Left colon (tissue), 2 donors: Measurements from ENCODE around the gene GAB1. TPM values are rescaled to one million over a fixed set of nuclear protein-coding genes. Genes with fewer than 3 reads are reported as not detected.
"Not testable (repeated sequence)": the region's sequence is repeated elsewhere in the genome, so short reads cannot be mapped to it uniquely, and the experiment has no call there.

Source experiments
- ATAC-seq: fragments of 200-7000 bp; cut with Tn5 transposase; one replicate; pipeline ENCODE4 v1.9.1; 2020; ENCODE audit warnings: mild to moderate bottlenecking, moderate library complexity
- DNase-seq, 2 donors: peaks; one replicate each; pipeline ENCODE4 v3.0.0-alpha.2; 2020
- intact Hi-C, 2 donors: fragments of 100-400 bp; cut with DNase I in 1 of 2; cut with micrococcal nuclease in 1 of 2; formaldehyde crosslinking; loops; one replicate each; pipeline versions ENCODE4 v1.11.2 to v1.14.0; 2022; cut with DNase I, micrococcal nuclease
- total RNA-seq, 2 donors: library from RNA; stranded (reverse); fragmentation: NEBNext Ultra II Directional; extraction: Animal tissue kit (Norgen Biotek cat#: 25700); gene quantifications; one replicate each; pipeline ENCODE4 v1.2.1, GENCODE V29; 2021
- donor health status: DM: no; HTN: no; CAD: no.
- donor health status: DM: yes; HTN: yes; CAD: no.

The GAB1 gene
- total RNA-seq, 2 donors from 2014 or later = 69.0 to 71.1 TPM

DNA sequence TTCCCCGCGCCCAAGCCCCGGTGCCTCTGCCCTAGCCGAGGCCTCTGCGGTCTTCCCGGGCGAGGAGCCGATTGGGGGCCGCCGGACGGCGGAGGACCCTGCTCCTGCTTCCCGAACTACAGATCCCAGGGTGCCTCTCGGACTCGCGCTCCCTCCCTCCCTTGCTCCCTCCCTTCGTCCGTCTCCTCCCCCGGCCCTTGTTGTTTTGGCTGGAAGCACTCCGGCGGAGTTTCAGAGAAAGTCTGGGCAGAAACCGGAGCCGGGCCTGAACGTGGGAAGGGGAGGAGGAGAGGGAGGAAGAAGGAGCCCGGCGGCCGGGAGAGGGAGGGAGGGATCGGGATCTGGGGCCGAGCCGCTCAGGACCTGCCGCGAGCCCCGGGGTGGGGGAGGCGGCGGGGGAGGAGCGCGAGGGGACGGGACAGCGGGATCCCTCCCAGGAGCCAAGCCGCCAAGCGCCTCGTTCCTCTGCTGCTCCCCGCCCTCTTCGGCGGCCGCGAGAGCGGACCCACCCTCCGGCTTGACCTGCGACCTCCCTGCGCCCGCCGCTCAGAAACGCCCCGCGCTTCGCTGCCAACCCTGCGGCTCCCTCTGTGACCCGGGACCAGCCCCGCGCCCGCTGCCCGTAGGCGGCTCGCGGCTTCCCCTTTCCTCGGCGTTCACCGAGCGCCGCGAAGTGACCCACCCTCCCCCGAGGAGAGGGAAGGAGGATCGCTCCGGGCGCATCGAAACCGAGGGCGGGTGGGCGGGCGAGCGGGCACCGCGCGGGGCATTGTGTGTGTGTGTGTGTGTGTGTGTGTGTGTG lies 496 bp upstream of the GAB1 start:
- intact Hi-C loops = loop anchor here in 1 of 2 donors (10.0 kb wide), 1 partner anchor 131 kb away; no protein-coding TSS in a partner anchor
- peak; percentile 82 for ATAC-seq
- DNase-seq = peak; percentile 90 to 91

GRCh38 chr4:143337600-143338287 lies 1.1 kb downstream of the GAB1 start:
- intact Hi-C loops = loop anchor here in 1 of 2 donors (10.0 kb wide), 1 partner anchor 133 kb away; no protein-coding TSS in a partner anchor
- ATAC-seq (peak; percentile 53), DNase-seq (peak; percentile 77 to 83)

GRCh38 chr4:143338313-143338712 lies 1.6 kb downstream of the GAB1 start:
- no peak for DNase-seq
- ATAC-seq = no peak
- intact Hi-C loops = loop anchor here in 1 of 2 donors (10.0 kb wide), 1 partner anchor 134 kb away; no protein-coding TSS in a partner anchor

DNA sequence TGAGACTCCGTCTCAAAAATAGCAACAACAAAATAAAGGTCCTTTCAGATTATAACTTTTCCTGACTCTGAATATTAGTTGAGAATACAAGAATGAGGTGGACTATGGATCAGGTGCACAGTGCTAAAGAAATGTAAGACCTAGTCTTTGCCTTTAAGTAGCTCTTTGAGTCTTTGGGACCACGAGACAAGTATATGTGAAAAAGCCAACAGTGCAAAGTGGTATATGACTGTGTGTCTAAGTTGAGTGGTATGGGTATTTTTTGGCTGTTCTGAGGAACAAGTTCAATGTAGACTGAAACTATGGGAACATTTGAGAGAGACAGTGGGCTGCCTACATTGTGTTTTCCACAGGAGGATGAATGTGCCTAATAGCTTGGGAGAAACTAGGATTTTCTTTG lies 2.8 kb downstream of the GAB1 start:
- ATAC-seq (no peak), DNase-seq (no peak)
- intact Hi-C loops = loop anchor here in 1 of 2 donors (10.0 kb wide), 1 partner anchor 135 kb away; no protein-coding TSS in a partner anchor

- intact Hi-C loops = no loop called here
- no peak for ATAC-seq
- no peak for DNase-seq
Observed at GRCh38 chr4:143341186-143341755, 4.6 kb downstream of the GAB1 start.

GRCh38 chr4:143343276-143343831 lies 6.7 kb downstream of the GAB1 start:
- intact Hi-C loops = no loop called here

GRCh38 chr4:143344041-143344440 lies 7.4 kb downstream of the GAB1 start:
- intact Hi-C loops = no loop called here
- DNase-seq = no peak
- no peak for ATAC-seq

More at GRCh38 chr4:143343276-143343831, 6.7 kb downstream of the GAB1 start:
- no peak for ATAC-seq
- DNase-seq = no peak

- intact Hi-C loops = no loop called here
- ATAC-seq (no peak), DNase-seq (no peak)
Observed at GRCh38 chr4:143344774-143345173, 8.1 kb downstream of the GAB1 start.

DNA sequence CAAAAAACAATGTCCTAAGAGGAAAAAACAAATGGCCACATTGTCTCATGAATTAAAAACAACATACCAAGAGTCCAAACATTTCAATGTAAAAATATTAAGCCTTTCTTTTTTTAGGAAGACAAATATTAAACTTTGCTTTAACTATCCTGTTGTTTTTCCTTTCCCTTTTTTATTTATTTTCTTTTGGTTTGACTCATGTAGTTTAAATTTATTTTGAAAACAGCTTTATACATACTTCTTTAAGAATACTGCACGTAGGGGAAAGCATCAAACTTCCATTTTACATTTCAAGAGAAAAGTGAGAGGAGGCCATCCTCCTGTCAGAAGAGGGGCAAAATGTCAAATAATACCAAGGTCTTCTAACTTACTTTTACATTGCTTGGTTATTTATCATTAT lies 8.7 kb downstream of the GAB1 start:
- DNase-seq (no peak), ATAC-seq (no peak)
- intact Hi-C loops = no loop called here

- ATAC-seq (peak; percentile 28), DNase-seq (no peak)
- intact Hi-C loops = no loop called here
Observed at GRCh38 chr4:143346206-143346605, 9.5 kb downstream of the GAB1 start.

GRCh38 chr4:143347484-143348111 lies 10.9 kb downstream of the GAB1 start:
- no peak for DNase-seq
- intact Hi-C loops = no loop called here
- ATAC-seq = no peak

DNA sequence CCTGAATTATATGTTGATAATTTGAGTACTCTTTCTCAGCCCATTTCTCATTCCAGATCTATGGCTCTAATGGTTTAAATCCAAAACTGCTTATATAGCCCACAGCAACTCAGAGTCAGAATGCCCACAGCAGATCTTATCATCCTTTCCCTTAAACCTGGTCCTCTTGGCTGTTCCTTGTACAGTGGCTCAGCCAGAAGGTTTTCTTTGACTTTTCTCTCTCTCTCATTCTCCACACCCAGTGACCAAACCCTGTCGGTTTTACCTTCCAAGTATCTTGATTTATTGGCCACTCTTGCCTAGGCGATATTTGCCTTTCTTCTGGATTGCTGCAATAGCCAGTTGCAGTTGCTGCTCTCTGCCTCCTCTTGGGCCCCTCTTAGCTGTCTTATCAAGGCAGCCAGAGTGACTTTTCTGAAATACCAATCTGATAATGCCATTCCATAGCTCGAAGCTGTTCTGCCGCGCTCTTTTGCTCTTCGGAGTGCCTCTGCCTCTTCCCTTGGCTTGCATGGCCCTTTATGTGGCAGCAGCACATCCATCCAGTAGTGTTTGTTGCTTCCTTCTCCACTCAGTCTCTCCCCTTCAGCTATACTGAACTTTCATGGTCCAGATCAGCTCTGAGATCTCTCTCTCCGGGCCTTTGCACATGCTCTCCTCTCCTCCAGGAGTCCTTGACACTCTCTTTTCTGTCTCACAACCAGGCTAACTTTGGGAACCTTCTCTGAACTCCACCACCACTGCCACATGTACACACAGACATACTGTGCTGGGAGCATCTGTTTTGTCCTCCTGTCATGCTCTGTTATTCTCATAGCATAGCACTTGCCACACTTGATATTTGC lies 11.8 kb downstream of the GAB1 start:
- ATAC-seq = no peak
- DNase-seq = peak in 1 of 2 donors; percentile 28
- intact Hi-C loops = no loop called here

GRCh38 chr4:143349858-143350527 lies 13.3 kb downstream of the GAB1 start:
- ATAC-seq, intact Hi-C loops, DNase-seq: not testable (repeated sequence)

DNA sequence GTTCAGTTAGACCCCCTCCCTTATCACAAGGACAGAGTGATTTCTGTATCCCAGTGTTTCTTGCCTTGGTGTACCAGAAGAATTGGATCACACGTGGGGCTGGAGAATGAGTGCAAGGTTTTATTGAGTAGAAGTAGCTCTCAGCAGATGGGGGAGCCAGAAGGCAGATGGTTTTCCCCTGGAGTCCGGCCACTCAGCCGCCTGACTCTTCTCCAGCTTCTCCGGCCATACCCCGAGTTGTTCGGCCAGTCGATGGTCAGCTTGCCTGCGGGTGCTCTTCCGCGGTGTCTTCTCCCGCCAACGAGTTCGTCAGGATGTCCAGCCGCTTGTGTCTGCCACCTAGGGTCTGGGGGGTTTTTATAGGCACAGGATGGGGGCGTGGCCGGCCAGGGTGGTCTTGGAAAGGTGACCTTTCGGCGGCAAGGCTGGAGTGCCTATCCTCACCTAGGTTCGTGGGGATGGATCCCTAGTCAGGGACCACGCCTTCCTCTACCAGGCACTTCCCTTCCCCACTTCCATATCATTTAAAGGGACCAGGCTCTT lies 14.5 kb downstream of the GAB1 start:
- intact Hi-C loops = no loop called here
- peak in 1 of 2 donors; percentile 30 for DNase-seq
- no peak for ATAC-seq

DNA sequence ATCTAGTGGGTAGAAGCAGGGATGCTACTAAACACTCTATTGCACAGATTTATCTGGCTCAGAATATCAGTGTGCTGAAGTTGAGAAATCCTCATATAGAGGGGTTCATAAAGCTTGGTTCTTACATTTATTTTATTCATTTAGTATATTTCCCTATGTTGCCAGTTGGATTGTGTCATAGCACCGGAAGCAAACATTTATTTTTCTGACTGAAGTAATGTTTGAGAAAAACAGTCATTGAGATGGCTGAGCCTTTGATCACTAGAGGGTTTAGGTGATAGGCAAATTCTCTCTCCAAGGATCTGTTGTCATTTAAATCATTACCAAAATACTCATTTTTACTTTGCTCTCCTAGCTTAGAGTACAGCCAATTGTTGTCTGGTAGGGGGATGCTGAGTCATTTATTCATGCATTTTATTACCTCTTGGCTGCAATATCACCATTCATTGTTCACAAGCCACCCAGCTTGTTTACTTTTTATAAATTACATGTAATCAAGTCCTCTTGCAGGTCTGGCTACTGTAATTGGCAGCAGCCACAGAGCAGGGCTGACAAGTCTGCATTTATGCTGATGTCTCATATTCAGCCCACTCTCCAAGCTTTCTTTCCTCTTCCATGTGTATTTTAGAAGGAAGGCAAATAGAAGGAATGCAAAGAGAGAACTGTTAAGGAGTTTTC lies 15.2 kb downstream of the GAB1 start:
- peak; percentile 44 to 72 for DNase-seq
- peak; percentile 76 for ATAC-seq
- intact Hi-C loops = no loop called here

- DNase-seq = no peak
- intact Hi-C loops = no loop called here
- no peak for ATAC-seq
Observed at GRCh38 chr4:143352720-143353119, 16.0 kb downstream of the GAB1 start.

GRCh38 chr4:143353797-143354196 lies 17.1 kb downstream of the GAB1 start:
- intact Hi-C loops = no loop called here
- ATAC-seq (peak; percentile 63), DNase-seq (no peak)
